ENCODE results near the gene ASMTL.

Gene ASMTL

GRCh38 chrX:1390621-1391369 is 61.9 kb downstream of the ASMTL start:
- Histone ChIP-seq H3K27ac (replicated peaks) (peak overlapping the region; percentile 100), H3K4me3 (replicated peaks; ENCODE audit: insufficient read depth, low read length) (peak overlapping the region; percentile 81), H3K27me3 (ENCODE audit: insufficient read depth, poor library complexity, severe bottlenecking) (no peaks in the 10 kb centered on the region)
- TF ChIP-seq REST (IDR thresholded peaks at IDR 0.05; ENCODE audit: insufficient replicate concordance, low read depth) (no peak), SPI1 (IDR thresholded peaks at IDR 0.05; ENCODE audit: borderline replicate concordance, low read depth) (no peak), POLR2AphosphoS5 (IDR thresholded peaks at IDR 0.05; ENCODE audit: low read depth) (no peak; the same call in 1 of the 2 replicates), GABPA (IDR thresholded peaks at IDR 0.05; ENCODE audit: low read depth) (no peak), CTCF (IDR thresholded peaks at IDR 0.05; ENCODE audit: insufficient read depth, low read length) (no peak)
- no peak for DNase-seq (ENCODE audit: low read depth in 1 of 2, low spot score in 1 of 2)

GRCh38 chrX:1389993-1390285 is 62.8 kb downstream of the ASMTL start:
- H3K4me3 ChIP-seq (replicated peaks; ENCODE audit: insufficient read depth, low read length), result no peak overlapping the region
- TF ChIP-seq REST (IDR thresholded peaks at IDR 0.05; ENCODE audit: insufficient replicate concordance, low read depth), result no peak
- TF ChIP-seq SPI1 (IDR thresholded peaks at IDR 0.05; ENCODE audit: borderline replicate concordance, low read depth), result no peak
- no peak for TF ChIP-seq GABPA (IDR thresholded peaks at IDR 0.05; ENCODE audit: low read depth)
- no peak; the same call in 1 of the 2 replicates for TF ChIP-seq POLR2AphosphoS5 (IDR thresholded peaks at IDR 0.05; ENCODE audit: low read depth)
- no peak for TF ChIP-seq CTCF (IDR thresholded peaks at IDR 0.05; ENCODE audit: insufficient read depth, low read length)
- DNase-seq (ENCODE audit: low read depth in 1 of 2, low spot score in 1 of 2), result no peak
- no peaks in the 10 kb centered on the region for H3K27me3 ChIP-seq (ENCODE audit: insufficient read depth, poor library complexity, severe bottlenecking)
- no peak overlapping the region for H3K27ac ChIP-seq (replicated peaks)

GRCh38 chrX:1389181-1389992 is 63.3 kb downstream of the ASMTL start:
- Histone ChIP-seq H3K27ac (replicated peaks) (no peak overlapping the region), H3K27me3 (ENCODE audit: insufficient read depth, poor library complexity, severe bottlenecking) (no peaks in the 10 kb centered on the region), H3K4me3 (replicated peaks; ENCODE audit: insufficient read depth, low read length) (no peak overlapping the region)
- no peak for DNase-seq (ENCODE audit: low read depth in 1 of 2, low spot score in 1 of 2)
- no peak for TF ChIP-seq SPI1 (IDR thresholded peaks at IDR 0.05; ENCODE audit: borderline replicate concordance, low read depth)
- TF ChIP-seq POLR2AphosphoS5 (IDR thresholded peaks at IDR 0.05; ENCODE audit: low read depth), result no peak; the same call in 1 of the 2 replicates
- no peak for TF ChIP-seq GABPA (IDR thresholded peaks at IDR 0.05; ENCODE audit: low read depth)
- no peak for TF ChIP-seq REST (IDR thresholded peaks at IDR 0.05; ENCODE audit: insufficient replicate concordance, low read depth)
- no peak for TF ChIP-seq CTCF (IDR thresholded peaks at IDR 0.05; ENCODE audit: insufficient read depth, low read length)

Data from HL-60 (cell line).